CD4-positive, alpha-beta T cell treated with Interleukin-10 for 1 hour (primary cell): ENCODE results near the gene DCP1A.
"Not testable (repeated sequence)": the region's sequence is repeated elsewhere in the genome, so short reads cannot be mapped to it uniquely, and the experiment has no call there.

ENCODE experiments used
- DNase-seq: peaks from one replicate; pipeline ENCODE4 v3.0.0-alpha.2; 2020

DCP1A gene

DNA sequence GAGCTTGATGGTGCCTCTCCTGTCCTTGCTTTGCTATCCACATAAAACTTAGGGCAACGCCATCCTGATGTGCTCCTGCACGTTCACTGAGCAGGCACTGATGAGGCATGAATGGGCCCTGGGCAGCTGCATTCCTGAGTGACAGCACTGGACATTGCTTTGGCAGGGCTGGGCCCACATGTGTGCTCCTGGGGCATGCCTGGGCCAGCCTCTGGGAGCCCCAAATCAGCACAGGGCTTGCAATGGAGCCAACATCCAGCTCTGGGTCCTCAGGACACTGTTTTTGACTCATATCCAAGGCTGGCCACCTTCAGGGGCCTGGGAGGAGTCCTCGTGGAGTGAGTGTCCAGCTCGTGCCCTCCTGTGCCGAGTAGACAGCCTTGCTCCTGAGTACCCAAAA is 85.6 kb downstream of the DCP1A start:
- no peak for DNase-seq

GRCh38 chr3:53260286-53260785 is 87.0 kb downstream of the DCP1A start:
- no peak for DNase-seq

DNA sequence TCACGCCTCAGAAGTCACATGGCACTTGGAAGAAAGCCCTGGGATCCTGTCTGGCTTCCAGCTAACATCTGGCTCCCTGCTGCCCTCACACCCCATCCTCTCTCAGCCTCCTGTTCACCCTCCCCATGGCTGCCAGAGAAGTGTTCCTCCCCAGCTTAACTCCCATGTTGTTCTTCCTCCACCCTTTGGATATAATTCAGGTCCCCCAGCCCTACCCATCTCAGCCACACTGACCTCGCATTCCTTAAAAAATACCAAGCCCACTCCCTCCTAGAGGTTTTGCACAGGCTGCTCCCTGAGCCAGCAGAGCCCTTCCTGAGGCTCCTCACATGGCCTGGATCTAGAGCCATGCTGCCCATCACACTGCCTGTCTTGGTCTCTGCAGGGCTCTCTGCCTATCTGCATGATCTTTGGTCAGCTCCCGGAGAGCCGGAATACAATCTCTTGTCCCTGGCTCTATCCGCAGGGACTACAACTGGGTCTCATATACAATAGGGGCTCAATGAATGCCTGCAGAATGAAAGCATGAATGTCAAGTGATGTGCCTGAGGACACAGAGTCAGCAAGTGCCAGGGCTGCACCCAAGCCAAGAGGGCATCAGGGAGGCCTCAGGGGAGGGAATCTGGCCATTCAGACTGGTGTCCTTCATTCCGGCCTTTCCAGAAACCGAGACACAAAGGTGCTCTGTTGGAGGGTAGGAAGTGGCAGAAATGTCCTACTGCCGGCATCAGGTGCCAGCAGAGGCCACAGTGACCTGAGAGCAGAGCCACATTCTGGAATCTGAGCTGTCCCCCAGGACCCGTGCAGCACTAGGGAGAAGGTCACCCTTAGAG is 87.7 kb downstream of the DCP1A start:
- no peak for DNase-seq

DNA sequence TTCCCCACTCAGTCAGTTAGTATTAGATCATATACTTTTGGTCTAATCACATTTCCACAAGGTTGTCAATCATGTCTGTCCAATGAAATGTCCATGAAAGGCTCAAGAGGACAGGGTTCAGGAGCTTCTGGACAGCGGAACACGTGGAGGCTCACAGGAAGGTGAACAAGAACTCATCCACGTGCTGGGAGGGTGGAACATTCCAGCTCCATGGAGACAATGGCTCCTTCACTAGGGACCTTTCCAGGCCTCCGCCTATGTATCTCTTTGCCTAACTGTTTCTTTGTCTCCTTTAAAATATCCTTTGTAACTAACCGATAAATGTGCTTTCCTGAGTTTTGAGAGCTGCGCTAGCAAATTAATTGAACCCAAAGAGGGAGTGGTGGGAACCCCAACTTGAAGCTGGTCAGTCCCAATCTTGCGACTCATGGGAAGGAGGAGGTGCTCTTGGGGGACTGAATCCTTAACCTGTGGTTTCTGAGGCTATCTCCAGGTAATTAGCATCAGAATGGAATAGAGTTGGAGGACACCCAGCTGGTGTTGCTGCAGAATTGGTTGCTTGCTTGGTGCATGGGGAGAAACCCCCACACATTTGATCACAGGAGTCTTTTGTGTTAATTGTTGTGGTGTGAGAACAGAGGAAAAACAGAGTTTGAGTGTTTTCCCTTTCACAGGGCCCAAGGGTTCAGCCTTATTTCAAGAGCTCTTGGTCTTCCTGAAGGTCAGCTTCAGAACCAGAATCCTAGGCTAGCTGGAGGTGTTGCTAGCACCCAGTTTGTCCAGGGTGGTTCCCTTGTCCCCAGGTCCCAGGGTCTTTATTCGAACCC is 88.5 kb downstream of the DCP1A start:
- DNase-seq: no peak

GRCh38 chr3:53257465-53257864 is 89.9 kb downstream of the DCP1A start:
- DNase-seq: no peak

GRCh38 chr3:53256704-53257055 is 90.7 kb downstream of the DCP1A start:
- DNase-seq: no peak

- peak; percentile 87 for DNase-seq
Observed at GRCh38 chr3:53255775-53256703, 91.3 kb downstream of the DCP1A start, which contains the start of gene TKT. Gene TKT (minus strand): TSS chr3:53256022. CDS start chr3:53255942, 80 bp downstream.

DNA sequence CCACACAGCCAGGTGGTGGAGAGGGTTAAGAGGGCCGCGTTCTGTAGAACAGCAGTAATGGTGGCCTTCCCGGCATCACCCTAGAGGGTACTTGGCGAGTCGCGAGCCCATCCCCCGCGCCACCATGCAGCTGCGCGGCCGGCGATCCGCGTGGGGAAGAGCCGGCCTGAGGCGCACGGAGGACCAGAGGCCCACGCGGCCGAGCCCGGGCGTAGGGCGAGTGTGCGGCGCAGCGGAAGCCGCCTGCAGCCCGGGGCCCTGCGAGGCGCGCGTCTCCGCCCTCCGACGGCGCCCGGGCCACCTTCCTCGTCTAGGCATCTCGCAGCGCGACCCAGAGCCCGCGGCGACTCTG is 91.9 kb downstream of the DCP1A start:
- DNase-seq: peak; percentile 37

DNA sequence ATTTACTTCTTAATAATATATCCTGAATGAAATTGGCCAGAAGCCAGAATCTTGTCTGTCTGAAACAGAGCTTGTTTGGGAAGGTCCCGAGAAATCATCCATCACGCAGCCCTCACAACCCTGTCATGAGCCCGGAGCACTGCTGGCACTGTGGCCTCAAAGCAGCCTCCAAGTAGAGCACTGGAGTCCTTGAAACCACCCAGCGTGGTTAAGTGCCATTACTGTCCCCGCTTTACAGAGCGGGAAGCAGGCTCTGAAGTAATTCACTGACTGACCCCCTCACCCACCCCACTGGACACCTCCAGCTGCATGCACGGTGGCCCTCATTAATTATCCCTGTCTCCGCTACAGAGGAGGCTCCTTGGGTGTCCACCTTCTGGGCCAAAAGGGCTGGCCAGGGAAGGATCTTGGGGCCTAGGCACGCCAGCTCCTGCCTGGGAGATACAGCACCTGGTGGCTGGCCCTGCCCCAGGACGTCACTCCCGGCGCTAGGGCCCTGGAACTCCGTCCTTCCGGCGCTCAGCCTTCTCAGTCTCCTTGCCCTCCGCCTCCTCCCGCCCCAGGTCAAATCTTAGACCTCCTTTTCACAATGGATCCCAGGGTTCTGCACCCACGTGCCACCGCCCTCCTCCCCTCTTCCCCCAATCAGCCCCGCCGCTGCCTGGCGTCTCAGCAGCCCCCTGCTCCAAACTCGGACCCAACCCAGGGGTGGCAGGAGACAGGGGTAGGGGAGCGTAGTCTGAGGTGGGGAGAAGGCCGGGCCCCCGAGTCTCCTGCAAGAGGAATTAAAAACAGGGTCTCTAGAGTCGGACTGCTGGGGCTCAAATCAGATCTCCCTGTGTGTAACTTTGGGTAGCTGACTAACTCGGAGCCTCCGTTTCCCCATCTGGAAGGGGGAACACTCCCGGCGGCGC is 92.6 kb downstream of the DCP1A start:
- DNase-seq: peak; percentile 53

GRCh38 chr3:53253707-53254508 is 93.4 kb downstream of the DCP1A start:
- no peak for DNase-seq

GRCh38 chr3:53252947-53253322 is 94.4 kb downstream of the DCP1A start:
- DNase-seq: not testable (repeated sequence)

GRCh38 chr3:53252096-53252946 is 95.0 kb downstream of the DCP1A start:
- DNase-seq: no peak

GRCh38 chr3:53250881-53251605 is 96.3 kb downstream of the DCP1A start:
- no peak for DNase-seq

DNA sequence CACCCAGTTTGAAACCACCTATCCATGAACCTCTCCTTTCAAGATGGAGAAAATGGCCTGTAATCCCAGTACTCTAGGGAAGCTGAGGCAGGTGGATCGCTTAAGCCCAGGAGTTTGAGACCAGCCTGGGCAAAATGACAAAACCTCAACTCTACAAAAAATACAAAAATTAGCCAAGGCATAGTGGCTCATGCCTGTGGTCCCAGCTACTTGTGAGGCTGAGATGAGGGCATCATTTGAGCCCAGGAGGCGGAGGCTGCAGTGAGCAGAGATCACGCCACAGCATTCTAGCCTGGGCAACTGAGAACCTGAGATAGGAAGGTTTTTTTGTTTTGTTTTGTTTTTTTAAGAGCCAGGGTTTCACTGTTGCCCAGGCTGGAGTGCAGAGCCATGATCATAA is 96.9 kb downstream of the DCP1A start:
- DNase-seq: no peak

DNA sequence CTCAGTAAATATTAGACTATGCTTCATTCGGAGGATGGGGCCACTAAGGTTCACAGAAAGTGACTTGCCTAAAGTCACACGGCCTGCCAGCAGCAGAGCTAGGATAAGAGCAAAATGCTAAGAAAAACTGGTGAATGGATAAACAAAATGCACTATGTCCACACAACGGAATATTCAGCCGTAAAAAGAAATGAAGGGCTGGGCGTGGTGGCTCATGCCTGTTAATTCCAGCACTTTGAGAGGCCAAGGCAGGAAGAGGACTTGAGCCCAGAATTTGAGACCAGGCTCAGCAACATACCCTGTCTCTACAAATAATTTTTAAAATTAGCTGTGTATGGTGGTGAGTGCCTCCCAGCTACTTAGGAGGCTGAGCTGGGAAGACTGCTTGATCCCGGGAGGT is 99.2 kb downstream of the DCP1A start:
- DNase-seq: no peak

DNA sequence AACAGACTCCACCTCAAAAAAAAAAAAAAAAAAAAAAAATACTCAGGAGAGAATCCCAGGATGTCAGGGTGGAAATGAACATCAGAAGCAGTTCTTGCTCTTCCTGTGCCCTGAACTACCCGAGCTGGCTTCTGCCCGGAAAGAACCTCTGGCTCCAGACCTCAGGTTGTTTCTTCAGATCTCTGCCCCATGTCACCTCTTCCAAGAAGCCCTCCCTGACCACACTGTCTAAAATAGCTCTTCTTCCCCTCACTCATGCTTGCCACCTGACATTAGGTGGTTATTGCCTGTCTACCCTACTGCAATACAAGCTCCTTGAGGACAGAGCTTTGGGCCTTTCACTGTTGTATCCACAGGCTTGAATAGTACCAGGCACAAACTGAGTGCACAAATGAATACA is 99.7 kb downstream of the DCP1A start:
- DNase-seq: no peak

DNA sequence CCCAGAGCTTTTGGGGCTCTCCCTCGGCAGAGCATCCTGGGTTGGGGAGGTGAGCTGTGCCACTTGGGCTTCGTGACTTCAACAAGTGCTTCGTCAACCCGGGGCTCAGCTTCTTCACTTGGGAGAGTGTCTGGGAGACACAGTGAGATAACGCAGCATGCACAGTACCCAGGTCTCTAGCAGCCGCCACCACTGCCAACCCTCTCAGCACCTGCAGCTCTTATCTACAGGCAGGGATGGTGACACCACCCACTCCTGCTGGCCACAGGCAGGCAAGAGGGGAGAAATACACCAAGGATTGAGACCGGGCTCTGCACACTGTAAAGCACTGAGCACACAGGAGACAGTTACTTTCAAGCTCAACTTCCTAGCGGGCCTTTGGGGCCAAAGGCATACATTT is 103.1 kb downstream of the DCP1A start:
- DNase-seq: no peak

- DNase-seq: no peak
Observed at GRCh38 chr3:53243785-53244184, 103.6 kb downstream of the DCP1A start.

DNA sequence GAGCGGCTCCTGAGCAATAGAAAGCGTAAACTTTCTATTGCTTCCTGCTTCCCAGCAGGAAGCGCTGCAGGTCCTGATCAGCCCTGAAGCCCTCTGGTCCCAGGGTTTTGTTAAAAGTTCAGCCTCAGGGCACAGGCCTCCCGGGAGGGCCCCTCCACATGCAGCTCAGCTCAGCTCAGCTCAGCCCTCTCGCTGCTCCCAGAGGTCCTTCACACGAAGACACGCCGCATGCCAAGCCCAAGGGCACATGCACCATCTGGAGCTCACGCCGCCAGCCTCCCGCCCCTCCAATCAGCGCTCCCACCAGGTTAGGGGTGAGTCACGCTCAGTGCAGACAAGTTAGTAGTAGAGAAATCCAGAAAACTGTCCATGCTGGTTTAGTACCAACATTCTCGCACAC is 104.2 kb downstream of the DCP1A start:
- DNase-seq: no peak
